AG04449 (cell line): ENCODE results near the gene ABI2.
"Not testable (repeated sequence)": the region's sequence is repeated elsewhere in the genome, so short reads cannot be mapped to it uniquely, and the experiment has no call there.

Experiments used
- CTCF ChIA-PET: fragments of 350-600 bp; formaldehyde crosslinking; extraction: SDS; loops from one replicate; lab custom pipeline; 2021; ENCODE audit warnings: antibody characterized with exemption; lab: Yijun Ruan, JAX
- POLR2A ChIA-PET: fragments of 400-600, 350-600 bp; formaldehyde crosslinking; extraction: SDS; loops from one replicate; lab custom pipeline; 2020; ENCODE audit warnings: antibody characterized with exemption, inconsistent platforms; lab: Yijun Ruan, JAX
- DNase-seq: peaks from one replicate; pipeline ENCODE4 v3.0.0-alpha.2; 2010; ENCODE audit warnings: low read depth, low spot score
- H3K4me3 ChIP-seq: 2 replicates; pipeline ENCODE4 v1.5.1; 2011; ENCODE audit warnings: low read depth, mild to moderate bottlenecking, control low read depth, low read length
- CTCF ChIP-seq: IDR thresholded peaks from one replicate; pipeline ENCODE4 v1.5.1; 2011; ENCODE audit warnings: mild to moderate bottlenecking, moderate library complexity, low read length, control low read depth, inconsistent platforms; ENCODE audit not compliant: insufficient read depth; ENCODE audit errors: missing control alignments

ABI2 gene

GRCh38 chr2:203412546-203413331 lies 84.5 kb downstream of the ABI2 start:
- TF ChIP-seq CTCF, result no peak
- no peak overlapping the region for H3K4me3 ChIP-seq
- no peak for DNase-seq
- CTCF ChIA-PET, result interaction anchor here (1.3 kb wide), 1 partner anchor 30 kb away, joined by 3 read pairs; no protein-coding TSS in a partner anchor
- POLR2A ChIA-PET, result no interaction called here

GRCh38 chr2:203413796-203414195 lies 85.6 kb downstream of the ABI2 start:
- CTCF ChIA-PET, result interaction anchor here (1.3 kb wide), 1 partner anchor 29 kb away, joined by 3 read pairs; no protein-coding TSS in a partner anchor
- DNase-seq, result no peak
- H3K4me3 ChIP-seq, result no peak overlapping the region
- POLR2A ChIA-PET, result no interaction called here
- TF ChIP-seq CTCF, result no peak

GRCh38 chr2:203418271-203418670 lies 90.1 kb downstream of the ABI2 start:
- ChIA-PET CTCF (interaction anchor here (1.2 kb wide), 1 partner anchor 395 kb away, joined by 3 read pairs; no protein-coding TSS in a partner anchor), POLR2A (no interaction called here)
- no peak for DNase-seq

GRCh38 chr2:203427061-203427460 lies 98.9 kb downstream of the ABI2 start:
- CTCF ChIA-PET, result interaction anchor here (1.4 kb wide), 1 partner anchor 388 kb away, joined by 4 read pairs; no protein-coding TSS in a partner anchor
- POLR2A ChIA-PET, result no interaction called here
- no peak for TF ChIP-seq CTCF
- H3K4me3 ChIP-seq, result no peak overlapping the region
- no peak for DNase-seq

More at GRCh38 chr2:203418271-203418670, 90.1 kb downstream of the ABI2 start:
- no peak for TF ChIP-seq CTCF
- H3K4me3 ChIP-seq, result no peak overlapping the region

GRCh38 chr2:203429643-203430042 lies 101.4 kb downstream of the ABI2 start:
- CTCF ChIA-PET, result interaction anchor here (1.8 kb wide), 1 partner anchor 25 kb away, joined by 11 read pairs; no protein-coding TSS in a partner anchor
- POLR2A ChIA-PET, result not testable (repeated sequence)

GRCh38 chr2:203431391-203432185 lies 103.4 kb downstream of the ABI2 start:
- no peak overlapping the region for H3K4me3 ChIP-seq
- no peak for DNase-seq
- ChIA-PET POLR2A (no interaction called here), CTCF (interaction anchor here (1.0 to 1.5 kb wide), 2 partner anchors 327 to 384 kb away, joined by 3 read pairs; no protein-coding TSS in a partner anchor)
- TF ChIP-seq CTCF, result no peak

More at GRCh38 chr2:203429643-203430042, 101.4 kb downstream of the ABI2 start:
- not testable (repeated sequence) for DNase-seq, H3K4me3 ChIP-seq
